HL-60/S4 treated with retinoic acid at 250 ng/mL for 4 days and 3 days (cell line): Measurements from ENCODE around the gene MGA.

Source experiments
- in situ Hi-C: fragments of 300-500 bp; cut with MboI; formaldehyde crosslinking; loops from 2 replicates; pipeline ENCODE4 v1.7.0; 2022; ENCODE audit warnings: low sequenced_read_pairs

MGA gene

DNA sequence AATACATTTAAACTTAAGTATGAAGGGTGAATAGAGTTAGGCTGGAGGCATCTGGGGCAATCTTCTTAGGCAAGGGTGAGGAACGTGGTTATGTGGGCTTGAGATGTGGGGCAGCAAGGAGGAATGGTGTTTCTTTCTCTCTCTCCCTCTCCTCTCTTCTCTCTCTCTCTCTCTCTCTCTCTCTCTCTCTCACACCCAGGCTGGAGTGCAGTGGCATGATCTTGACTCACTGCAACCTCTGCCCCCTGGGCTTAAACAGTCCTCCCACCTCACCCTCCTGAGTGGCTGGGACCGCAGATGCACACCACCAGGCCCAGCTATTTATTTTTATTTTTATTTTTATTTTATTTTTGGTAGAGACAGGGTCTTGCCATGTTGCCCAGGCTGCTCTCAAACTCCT lies 4.0 kb upstream of the MGA start:
- in situ Hi-C loops: no loop called here

DNA sequence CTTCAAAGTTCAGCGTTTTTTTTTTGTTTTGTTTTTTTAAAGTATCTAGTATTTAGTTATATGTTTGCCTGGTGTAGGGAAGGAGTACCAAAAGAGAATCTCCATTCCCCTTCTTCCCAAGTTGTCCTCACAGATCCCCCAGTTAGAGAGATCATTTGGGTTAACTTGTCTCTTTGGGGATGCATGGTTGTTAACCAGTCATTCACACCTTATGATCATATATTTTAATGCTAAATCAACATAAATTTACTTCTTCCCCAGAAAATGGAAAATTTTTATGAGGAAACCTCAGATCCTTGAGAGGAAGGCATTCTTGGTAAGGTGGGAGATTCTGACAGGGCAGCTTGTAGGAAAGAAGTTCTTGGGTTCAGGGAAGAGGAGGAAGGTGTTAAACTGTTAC lies 1.5 kb upstream of the MGA start:
- in situ Hi-C loops: no loop called here

DNA sequence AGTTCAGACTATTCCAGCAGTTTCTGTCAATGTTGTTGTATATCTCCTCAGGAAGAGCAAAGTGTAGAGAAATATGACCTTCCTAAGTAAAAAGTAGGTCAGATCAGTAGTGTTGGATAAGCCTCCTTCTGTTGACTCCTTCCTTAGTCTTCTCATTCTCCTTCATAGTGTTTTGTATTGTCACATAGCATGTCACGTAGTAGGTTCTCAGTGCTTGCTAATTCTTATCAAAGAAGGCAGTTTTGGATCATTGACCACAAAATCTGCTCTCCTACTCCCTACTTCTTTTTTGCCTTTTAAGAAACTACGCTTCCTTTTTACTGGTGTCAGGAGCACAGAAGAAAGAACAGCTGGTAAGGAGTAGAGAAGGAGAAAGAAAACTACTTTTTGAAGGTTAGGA lies 1.0 kb upstream of the MGA start:
- in situ Hi-C loops: no loop called here

DNA sequence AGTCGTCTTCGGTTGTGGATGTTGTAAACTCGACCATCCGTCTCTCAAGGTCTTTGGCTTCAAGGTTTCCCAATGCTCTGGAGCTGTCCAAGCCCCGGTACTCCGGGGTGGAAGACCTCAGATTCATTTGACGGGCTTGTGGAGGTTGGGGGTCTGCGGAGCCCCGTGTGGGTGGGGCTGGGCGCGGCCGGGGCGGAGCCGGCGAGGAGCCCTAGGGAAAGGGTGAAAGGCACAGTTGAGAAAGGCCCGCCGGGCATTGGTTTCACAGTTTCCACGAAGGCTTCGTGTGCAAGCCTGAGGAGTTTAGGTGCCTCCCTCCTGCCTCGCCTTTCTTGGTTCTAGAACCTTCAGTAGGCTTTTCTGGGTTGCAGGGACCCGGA lies 360 bp upstream of the MGA start:
- in situ Hi-C loops: no loop called here

DNA sequence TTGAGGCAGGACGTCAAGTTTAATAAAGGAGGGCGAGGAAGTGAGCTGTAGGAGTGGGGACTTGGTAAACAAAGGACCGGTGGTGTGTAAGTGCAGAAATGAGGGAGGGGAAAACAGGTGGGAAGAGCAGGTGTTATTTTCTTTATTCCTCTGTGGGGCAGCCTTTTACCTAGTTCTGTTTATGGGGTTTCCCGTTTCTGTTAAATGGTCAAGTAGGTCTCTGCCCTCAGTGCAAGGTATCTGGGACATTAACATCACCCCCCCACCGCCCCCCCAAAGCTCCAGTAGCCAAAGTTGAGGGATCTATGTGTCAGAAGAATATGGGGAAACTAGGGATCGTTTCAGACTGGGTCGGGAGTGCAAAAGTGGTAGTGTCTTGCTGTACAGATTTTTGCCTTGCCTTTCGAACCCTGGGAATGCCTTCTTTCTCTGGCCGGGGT lies 893 bp downstream of the MGA start:
- in situ Hi-C loops: no loop called here

DNA sequence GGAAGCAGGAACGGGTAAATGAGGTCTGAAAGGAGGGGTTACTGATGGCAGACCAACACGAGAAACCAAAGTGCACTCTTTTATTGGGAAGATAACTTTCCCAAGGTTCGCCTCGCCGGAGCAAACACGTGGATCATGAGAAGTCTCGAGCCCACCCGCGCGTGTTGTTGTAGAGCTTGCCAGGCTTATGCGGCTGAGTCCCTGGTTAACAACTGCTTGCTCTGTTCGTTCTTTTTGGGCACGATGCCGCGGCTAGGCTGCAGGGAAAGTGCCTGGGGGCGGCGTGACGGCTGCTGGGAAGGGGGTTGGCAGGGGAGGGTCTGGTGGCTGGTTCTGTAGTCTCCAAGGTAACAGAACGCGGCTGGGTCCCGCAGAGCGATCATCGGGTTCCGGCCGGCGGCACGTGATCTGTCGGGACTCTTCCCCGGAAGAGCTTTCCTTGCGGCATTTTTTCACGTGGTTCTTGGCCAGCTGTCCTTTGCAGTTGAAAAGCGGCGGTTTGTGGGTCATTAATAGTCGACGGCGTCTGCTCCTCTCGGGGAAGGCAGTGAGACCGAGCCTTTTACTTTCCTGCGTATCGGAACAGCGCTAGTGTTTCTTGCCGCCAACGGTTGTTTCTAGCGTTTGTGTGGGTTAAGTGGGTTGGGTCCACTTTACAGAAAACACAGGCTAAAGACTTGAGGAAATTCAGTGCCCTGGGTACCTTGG lies 1.5 kb downstream of the MGA start:
- in situ Hi-C loops: no loop called here

DNA sequence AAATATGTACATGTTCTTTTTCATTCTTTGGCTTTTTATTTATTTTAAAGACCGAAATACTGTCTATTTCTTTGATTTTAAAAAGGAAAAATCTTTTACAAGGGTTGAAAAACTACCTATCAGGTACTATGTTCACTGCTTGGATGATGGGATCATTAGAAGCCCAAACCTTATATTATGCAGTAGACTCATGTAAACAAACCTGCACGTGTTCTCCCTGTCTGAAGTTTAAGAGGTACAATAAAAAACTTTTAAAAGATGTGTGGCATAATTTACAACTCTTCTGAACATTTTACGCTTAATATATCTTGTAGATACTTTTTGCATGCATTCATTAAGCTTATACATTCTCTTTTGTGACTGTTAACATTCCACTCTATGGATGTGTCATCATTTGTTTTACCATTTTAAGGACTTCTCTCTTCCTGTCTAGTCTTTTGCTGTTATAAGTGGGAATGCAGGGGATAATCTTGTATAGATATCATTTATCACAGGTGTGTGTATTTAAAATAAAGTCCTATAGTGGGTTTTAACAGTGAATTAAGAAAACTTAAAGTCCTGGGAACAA lies 6.2 kb downstream of the MGA start:
- in situ Hi-C loops: no loop called here

DNA sequence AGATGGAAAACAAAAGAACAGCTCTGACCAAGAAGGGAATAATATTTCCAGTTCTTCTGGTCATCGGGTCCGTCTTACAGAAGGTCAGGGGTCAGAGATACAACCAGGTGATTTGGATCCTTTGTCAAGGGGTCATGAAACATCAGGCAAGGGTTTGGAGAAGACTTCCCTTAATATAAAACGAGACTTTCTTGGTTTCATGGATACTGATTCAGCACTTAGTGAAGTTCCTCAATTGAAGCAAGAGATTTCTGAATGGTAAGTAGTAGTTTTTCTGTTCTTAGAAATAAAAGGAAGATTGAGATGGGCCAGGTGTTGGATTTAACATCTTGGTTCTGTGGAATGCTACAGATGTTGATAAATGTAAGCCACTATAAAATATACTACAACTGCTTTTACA lies 9.5 kb downstream of the MGA start:
- in situ Hi-C loops: no loop called here

DNA sequence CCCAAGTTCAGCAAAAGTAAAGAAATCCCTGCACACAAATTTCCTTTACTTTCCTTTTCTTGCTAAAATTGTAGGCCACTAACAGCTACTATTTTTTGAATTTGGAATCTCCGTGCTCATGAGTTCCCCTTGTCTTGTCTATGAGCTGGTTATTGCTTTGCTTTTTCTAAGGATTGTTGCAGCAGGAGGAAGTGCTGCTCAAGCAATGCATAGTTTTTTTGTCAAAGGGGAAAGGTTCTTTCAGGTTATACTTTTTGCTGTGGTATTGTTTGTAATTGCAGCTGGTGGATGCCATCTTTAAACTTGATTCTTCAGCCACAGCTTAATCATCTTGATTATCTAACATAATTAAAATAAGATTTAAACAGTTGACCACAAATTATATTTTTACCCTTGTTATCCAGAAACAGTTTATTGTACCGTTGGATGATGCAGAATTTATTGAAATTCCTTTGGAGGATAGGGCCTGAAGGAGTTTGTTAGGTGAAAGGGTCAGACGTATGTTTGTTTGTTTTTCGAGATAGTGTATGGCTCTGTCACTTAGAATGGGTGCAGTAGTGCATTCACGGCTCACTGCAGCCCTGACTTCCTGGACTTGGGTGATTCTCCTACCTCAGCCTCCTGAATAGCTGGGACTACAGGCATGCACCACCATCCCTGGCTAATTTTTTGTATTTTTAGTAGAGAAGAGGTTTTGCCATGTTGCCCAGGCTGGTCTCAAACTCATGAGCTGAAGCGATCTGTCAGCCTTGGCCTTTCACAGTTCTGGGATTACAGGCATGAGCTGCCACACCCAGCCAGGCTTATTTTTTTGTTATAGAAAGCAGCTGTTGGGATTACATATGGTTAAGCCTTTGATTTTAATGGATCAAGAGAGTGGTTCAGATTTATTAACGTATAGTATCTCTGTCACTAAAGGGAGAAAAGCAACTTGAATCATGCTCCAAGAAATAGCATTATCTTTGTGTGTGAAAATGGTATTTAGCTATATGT lies 11.7 kb downstream of the MGA start:
- in situ Hi-C loops: no loop called here

DNA sequence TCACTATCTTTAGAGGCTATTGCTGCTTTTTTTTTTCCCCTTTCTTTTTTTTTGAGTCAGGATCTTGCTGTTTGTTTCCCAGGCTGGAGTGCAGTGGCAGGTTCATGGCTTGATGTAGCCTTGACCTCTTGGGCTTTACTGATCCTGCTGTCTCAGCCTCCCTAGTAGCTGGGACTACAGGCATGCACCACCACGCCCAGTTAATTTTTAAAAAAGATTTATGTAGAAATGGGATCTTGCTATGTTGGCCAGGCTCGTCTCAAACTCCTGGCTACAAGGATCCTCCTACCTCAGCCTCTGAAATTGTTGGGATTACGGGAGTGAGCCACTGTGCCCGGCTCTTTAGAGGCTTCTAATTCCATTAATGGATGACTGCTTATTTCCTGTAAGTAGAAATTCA lies 15.1 kb downstream of the MGA start:
- in situ Hi-C loops: no loop called here

DNA sequence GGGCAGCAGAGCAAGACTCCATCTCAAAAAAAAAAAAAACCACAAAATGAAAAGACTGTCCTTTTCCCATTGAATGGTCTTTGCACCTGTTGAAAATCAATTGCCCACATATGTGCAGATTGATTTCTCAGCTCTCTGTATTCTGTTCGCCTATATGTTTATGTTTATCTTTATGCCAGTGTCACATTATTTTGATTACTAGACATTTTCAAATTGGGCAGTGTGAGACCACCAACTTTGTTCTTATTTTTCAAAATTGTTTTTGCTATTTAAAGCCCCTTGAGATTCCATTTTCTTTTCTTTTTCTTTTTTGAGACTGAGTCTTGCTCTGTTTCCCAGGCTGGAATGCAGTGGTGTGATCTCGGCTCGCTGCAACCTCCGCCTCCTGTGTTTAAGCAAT lies 18.5 kb downstream of the MGA start:
- in situ Hi-C loops: no loop called here

DNA sequence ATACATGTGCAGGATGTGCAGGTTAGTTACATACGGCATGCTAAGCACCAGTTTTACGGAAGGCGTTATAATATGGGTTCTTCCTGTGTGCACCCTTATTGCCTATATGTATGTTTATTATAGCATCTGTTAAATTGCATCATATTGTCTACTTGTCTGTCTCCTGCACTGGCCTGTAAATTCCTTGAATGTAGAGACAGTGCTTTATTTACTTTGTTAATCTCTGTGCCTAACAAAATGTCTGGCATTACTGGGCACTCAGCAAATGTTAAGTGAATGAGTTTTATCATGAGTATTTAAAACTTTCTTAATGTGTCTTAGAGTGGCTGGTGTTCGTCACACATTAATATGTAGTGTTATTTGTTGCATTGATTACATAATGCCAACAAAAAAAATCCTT lies 23.8 kb downstream of the MGA start:
- in situ Hi-C loops: no loop called here

DNA sequence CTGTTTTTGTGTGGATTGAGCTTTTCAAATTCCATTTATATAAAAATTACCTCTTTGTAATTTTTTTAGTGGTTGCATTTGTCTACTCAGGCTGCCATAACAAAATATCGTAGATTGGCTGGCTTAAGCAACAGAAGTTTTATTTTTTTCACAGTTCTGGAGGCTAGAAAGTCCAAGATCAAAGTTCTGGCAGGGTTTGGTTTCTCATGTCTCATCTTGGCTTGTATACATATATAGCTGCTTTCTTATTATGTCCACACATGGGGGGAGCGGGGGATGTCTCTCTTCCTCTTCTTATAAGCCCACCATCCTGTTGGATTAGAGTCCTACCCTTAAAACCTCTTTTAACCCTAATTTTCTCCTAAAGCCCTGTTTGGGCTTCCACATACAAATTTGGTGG lies 28.5 kb downstream of the MGA start:
- in situ Hi-C loops: no loop called here

DNA sequence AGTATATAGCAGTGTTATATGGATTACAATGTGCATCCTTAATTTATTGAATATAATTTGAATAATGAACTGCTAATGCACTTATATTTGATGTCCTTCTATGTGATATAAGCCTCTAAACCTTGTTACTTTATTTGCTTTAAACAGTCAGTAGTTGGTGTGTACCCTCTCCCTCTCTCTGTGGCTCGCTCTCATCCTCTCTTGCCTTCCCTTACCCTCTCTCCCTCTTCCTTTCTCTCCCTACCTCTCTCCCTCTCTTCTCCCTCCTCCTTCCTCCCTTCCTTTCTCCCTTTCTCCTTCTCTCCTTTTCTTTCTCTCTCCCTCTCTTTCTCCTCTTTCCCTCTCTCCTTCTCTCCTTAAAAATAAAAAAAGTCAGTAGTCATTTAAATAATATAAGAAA lies 28.9 kb downstream of the MGA start:
- in situ Hi-C loops: no loop called here

DNA sequence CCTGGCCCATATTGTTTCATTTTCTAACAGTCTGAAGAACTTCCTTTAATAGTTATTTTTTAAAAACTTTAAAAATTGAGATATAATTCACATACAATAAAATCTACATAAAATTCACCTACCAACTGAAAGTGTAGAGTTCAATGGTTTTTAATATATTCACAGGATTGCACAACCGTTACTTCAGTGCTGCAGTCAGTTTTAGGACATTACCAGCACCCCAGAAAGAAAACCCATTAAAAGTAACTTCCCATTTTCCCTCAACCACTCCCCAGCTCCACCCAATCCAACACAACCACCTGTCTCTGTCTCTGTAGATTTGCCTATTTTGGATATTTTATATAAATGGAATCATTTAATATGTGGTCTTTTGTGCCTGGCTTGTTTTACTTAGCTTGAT lies 29.6 kb downstream of the MGA start:
- in situ Hi-C loops: no loop called here

DNA sequence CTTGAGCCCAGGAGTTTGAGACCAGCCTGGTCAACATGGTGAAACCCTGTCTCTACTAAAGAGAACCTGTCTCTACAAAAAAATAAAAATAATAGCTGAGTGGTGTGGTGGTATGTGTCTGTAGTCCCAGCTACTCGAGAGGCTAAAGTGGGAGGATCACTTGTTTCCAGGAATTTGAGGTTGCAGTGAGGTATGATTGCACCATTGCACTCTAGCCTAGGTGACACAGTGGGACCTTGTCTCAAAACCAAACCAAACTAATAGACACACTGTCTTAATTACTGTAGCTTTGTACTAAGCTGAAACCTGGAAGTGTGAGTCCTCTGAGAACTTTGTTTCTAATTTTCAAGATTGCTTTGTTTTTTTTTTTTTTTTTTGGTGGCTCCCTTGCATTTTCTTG lies 30.4 kb downstream of the MGA start:
- in situ Hi-C loops: no loop called here

DNA sequence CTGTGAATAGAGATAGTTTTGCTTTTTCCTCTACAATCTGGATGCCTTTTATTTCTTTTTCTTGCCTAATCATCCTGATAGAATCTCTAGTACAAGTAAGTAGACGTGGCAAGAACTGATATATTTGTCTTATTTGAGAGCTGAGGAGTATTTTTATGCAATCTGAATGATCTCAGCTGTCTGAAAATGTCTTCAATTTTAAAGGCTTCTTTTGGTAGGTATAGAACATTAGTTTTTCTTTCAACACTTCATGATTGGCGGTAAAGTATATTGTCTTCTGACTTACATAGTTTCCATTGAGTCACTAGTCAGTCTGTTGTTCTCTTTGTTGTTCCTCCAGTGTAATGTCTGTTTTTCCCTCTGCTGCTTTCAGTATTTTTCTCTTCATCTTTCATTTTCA lies 31.3 kb downstream of the MGA start:
- in situ Hi-C loops: no loop called here

DNA sequence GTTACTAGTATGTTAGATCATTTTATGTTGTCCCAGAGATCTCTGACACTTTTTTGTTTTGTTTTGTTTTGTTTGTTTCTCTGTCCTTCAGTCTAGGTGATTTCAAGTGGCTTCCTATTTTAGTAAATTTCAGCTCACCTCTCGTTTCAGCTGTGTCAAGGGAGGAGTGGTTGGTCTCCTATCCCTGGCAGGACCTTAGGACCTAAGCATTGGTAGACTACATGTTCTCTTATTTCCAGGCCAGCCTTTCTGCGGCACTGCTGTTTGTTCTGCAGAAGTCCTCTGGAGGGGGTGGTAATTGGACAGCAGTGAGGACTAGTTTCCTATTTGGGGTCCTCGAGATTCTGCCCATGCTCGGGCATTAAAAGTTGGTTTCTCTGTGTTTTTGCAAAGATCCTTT lies 31.8 kb downstream of the MGA start:
- in situ Hi-C loops: no loop called here

DNA sequence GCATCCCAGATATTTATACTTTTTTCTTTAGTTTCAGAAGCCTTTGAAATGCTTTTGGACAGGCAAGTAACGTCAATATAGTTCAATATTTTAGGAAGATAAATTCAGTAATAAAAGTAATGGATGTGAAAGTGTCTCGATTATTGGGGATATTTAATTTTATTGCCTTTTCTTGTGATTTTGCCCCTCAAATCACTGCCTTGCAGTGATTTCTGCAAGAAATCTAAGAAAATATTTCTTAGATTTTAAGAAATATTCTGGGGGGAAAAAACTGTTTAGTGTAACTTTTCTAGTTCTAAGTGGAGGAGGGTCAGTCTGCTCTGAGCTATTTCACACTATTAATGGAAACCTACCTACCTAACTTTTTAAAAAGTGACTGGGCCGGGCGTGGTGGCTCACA lies 33.6 kb downstream of the MGA start:
- in situ Hi-C loops: no loop called here

DNA sequence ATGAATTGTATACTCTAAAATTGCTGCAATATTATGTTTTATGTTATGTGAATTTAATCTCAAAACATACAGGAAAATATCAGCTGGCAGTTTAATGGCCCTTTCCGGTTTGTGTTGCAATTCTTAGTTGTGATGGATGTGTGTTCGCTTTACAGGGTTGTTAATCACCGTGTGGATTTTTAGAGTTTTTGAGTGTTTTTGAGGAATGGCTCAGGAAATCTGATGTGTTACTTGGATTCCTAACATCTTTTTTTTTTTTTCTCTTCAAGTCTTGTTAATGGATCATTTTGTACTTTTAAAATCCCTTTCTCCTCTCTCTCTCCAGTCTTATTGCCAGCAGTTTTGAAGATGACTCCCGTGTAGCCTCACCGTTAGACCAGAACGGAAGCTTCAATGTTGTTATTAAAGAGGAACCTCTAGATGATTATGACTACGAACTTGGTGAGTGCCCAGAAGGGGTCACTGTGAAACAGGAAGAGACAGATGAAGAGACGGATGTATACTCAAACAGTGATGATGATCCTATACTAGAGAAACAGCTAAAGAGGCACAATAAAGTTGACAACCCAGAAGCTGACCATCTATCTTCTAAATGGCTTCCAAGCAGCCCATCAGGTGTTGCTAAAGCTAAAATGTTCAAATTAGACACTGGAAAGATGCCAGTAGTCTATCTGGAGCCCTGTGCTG lies 35.7 kb downstream of the MGA start:
- in situ Hi-C loops: no loop called here

DNA sequence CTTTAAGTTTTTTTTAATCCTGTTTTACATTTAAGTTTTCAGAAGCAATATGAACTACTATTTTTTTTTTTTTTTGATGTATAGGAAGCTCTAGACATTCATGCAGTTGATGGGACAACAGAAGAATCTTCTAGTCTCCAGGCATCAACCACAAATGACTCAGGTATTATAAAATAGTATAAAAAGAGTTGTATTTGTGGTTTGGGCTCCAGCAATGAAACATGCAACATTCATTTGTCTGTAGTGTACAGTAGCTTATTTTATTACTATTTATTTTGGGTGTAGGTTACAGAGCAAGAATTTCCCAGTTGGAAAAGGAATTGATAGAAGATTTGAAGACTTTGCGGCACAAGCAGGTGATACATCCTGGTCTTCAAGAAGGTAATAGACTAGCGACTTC lies 38.6 kb downstream of the MGA start:
- in situ Hi-C loops: no loop called here
